GM21360 (cell line): ENCODE measurements around the gene ZNF674.
A peak's percentile ranks its signal among the peaks of the same experiment; 100 is the strongest.
"Not testable (repeated sequence)": the region's sequence is repeated elsewhere in the genome, so short reads cannot be mapped to it uniquely, and the experiment has no call there.

Experiments
- ATAC-seq: cut with Tn5 transposase; IDR thresholded peaks from one replicate; pipeline ENCODE4 v1.9.1; 2021; ENCODE audit warnings: mild to moderate bottlenecking, moderate library complexity; ENCODE audit not compliant: unreplicated experiment

The ZNF674 gene

DNA sequence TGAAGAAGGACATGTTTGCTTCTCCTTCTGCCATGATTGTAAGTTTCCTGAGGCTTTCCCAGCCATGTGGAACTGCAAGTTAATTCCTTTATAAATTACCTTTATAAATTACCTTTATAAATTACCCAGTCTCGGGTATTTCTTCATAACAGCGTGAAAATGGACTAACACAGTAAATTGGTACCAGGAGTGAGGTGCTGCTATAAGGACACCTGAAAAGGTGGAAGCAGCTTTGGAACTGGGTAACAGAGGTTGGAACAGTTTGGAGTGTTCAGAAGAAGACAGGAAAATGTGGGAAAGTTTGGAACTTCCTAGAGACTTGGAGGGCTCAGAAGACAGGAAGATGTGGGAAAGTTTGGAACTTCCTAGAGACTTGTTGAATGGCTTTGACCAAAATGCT, 66.6 kb downstream of the ZNF674 start:
- not testable (repeated sequence) for ATAC-seq

DNA sequence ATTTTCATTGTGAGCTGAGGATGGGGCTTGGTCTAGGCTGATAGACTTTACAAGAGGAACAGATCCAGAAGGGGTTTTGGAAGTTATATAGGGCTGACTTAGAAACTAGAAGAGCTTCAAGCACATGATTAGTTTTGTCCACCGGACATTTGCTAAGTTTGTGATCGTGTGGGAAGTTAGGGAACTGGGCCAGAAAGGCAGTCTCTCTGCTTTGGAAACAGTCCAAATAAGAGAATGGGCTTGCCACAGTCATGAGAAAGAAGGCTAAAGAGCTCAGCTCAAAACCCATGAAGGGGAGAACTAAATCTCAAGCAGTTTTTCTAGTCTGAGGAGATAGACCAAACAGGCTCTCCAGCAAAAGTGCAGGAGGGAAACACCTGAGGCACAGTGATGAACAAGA, 67.8 kb downstream of the ZNF674 start:
- no peak for ATAC-seq

DNA sequence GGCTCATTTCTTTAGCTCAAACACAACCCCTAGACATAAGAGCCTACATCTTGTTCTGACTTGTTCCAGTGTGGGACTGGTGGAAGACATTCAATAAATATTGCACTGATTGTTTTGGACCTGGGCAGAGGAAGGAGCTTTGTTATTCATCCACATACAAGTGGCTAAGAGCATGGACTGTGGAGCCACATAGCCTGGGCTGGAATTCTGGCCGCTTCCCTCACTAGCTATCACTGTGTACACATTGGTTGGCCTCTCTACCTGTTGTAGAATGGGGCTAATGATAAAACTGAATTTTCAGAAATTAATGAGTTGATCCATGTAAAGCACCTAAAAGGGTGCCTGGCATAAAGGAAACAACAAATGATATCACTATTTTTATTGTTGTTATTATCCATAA, 80.0 kb downstream of the ZNF674 start:
- ATAC-seq: no peak

GRCh38 chrX:46463682-46464081, 81.5 kb downstream of the ZNF674 start:
- ATAC-seq: no peak

- ATAC-seq: peak; percentile 92
Observed at GRCh38 chrX:46461660-46462191, 83.5 kb downstream of the ZNF674 start.

GRCh38 chrX:46460801-46461659, 84.2 kb downstream of the ZNF674 start:
- not testable (repeated sequence) for ATAC-seq

- ATAC-seq: no peak
Observed at GRCh38 chrX:46459603-46460002, 85.6 kb downstream of the ZNF674 start.

GRCh38 chrX:46456125-46456922, 88.9 kb downstream of the ZNF674 start:
- ATAC-seq: no peak
